Ramos (cell line): ENCODE results near the gene SZT2.
"Not testable (repeated sequence)": the region's sequence is repeated elsewhere in the genome, so short reads cannot be mapped to it uniquely, and the experiment has no call there.

ENCODE experiments used
- in situ Hi-C: fragments of 300-500 bp; cut with MboI; formaldehyde crosslinking; loops from one replicate; pipeline ENCODE4 v1.14.3; 2022; ENCODE audit warnings: low sequenced_read_pairs; ENCODE audit not compliant: unreplicated experiment

The SZT2 gene

GRCh38 chr1:43383449-43383848 lies 6.2 kb upstream of the SZT2 start:
- in situ Hi-C loops, result no loop called here

GRCh38 chr1:43386676-43387075 lies 3.0 kb upstream of the SZT2 start:
- in situ Hi-C loops, result no loop called here

- in situ Hi-C loops, result no loop called here
Observed at GRCh38 chr1:43387976-43388599, 1.6 kb upstream of the SZT2 start.

- in situ Hi-C loops, result no loop called here
Observed at GRCh38 chr1:43388613-43389012, 1.1 kb upstream of the SZT2 start.

GRCh38 chr1:43392702-43393101 lies 3.0 kb downstream of the SZT2 start:
- in situ Hi-C loops, result no loop called here

GRCh38 chr1:43395523-43395922 lies 5.8 kb downstream of the SZT2 start:
- in situ Hi-C loops, result no loop called here

- in situ Hi-C loops, result no loop called here
Observed at GRCh38 chr1:43396059-43396458, 6.4 kb downstream of the SZT2 start.

- in situ Hi-C loops, result no loop called here
Observed at GRCh38 chr1:43398227-43398626, 8.5 kb downstream of the SZT2 start.

GRCh38 chr1:43400441-43400840 lies 10.7 kb downstream of the SZT2 start:
- in situ Hi-C loops, result not testable (repeated sequence)

GRCh38 chr1:43402089-43402865 lies 12.6 kb downstream of the SZT2 start:
- in situ Hi-C loops, result no loop called here

- in situ Hi-C loops, result no loop called here
Observed at GRCh38 chr1:43404353-43404752, 14.7 kb downstream of the SZT2 start.

GRCh38 chr1:43405219-43405875 lies 15.6 kb downstream of the SZT2 start:
- in situ Hi-C loops, result no loop called here

GRCh38 chr1:43405876-43406234 lies 16.2 kb downstream of the SZT2 start:
- in situ Hi-C loops, result no loop called here

- in situ Hi-C loops, result loop anchor here (5.0 kb wide), 1 partner anchor 183 kb away; no protein-coding TSS in a partner anchor
Observed at GRCh38 chr1:43410571-43410970, 20.9 kb downstream of the SZT2 start.

GRCh38 chr1:43413426-43413825 lies 23.7 kb downstream of the SZT2 start:
- in situ Hi-C loops, result loop anchor here (5.0 kb wide), 1 partner anchor 186 kb away; no protein-coding TSS in a partner anchor

- in situ Hi-C loops, result loop anchor here (5.0 kb wide), 1 partner anchor 187 kb away; no protein-coding TSS in a partner anchor
Observed at GRCh38 chr1:43414634-43415223, 25.0 kb downstream of the SZT2 start.

GRCh38 chr1:43415901-43416300 lies 26.2 kb downstream of the SZT2 start:
- in situ Hi-C loops, result no loop called here

GRCh38 chr1:43418858-43419257 lies 29.2 kb downstream of the SZT2 start:
- in situ Hi-C loops, result no loop called here

- in situ Hi-C loops, result no loop called here
Observed at GRCh38 chr1:43419627-43420425, 30.1 kb downstream of the SZT2 start.

- in situ Hi-C loops, result no loop called here
Observed at GRCh38 chr1:43420874-43421273, 31.2 kb downstream of the SZT2 start.
